HepG2 (cell line): Measurements from ENCODE around the gene LINC00237. TPM values are rescaled to one million over a fixed set of nuclear protein-coding genes. Genes with fewer than 3 reads are reported as not detected.
A peak's percentile ranks its signal among the peaks of the same experiment; 100 is the strongest.

ENCODE experiments used
- AHDC1 ChIP-seq: sonication (generic); formaldehyde crosslinking; IDR thresholded peaks from 2 replicates; pipeline ENCODE4 v1.5.1; 2020; ENCODE audit warnings: mild to moderate bottlenecking, missing genetic modification reagents, borderline replicate concordance
- FOXA1 ChIP-seq, 2 experiments: fragments of 450-650 bp in 1 of 2; sonication (generic) in 1 of 2; formaldehyde crosslinking in 1 of 2; IDR thresholded peaks; 2 replicates each; pipeline versions ENCODE4 v1.4.0 to v1.6.1; 2016 to 2020; ENCODE audit warnings: missing genetic modification reagents in 1 of 2
- FOXK1 ChIP-seq: sonication (generic); formaldehyde crosslinking; IDR thresholded peaks from 2 replicates; pipeline ENCODE4 v1.4.0; 2020; ENCODE audit warnings: low read depth, missing genetic modification reagents, borderline replicate concordance
- FOXP1 ChIP-seq, 2 experiments: fragments of 450-650 bp in 1 of 2; IDR thresholded peaks; 2 replicates each; pipeline ENCODE4 v1.6.1; 2017 to 2018; ENCODE audit warnings: antibody characterized with exemption in 1 of 2
- KDM1A ChIP-seq: IDR thresholded peaks from 2 replicates; pipeline ENCODE4 v1.6.1; 2016; ENCODE audit warnings: missing compliant biosample characterization
- MIER3 ChIP-seq: IDR thresholded peaks from 2 replicates; pipeline ENCODE4 v1.6.1; 2016; ENCODE audit warnings: missing compliant biosample characterization, borderline replicate concordance
- PPARG ChIP-seq: conservative IDR thresholded peaks from 2 replicates; pipeline ENCODE4 v1.6.1; 2016; ENCODE audit warnings: missing biosample characterization, missing genetic modification reagents
- RFXAP ChIP-seq: sonication (generic); formaldehyde crosslinking; IDR thresholded peaks from 2 replicates; pipeline ENCODE4 v1.4.0; 2020; ENCODE audit warnings: missing genetic modification reagents, borderline replicate concordance
- THAP11 ChIP-seq: IDR thresholded peaks from 2 replicates; pipeline ENCODE4 v1.6.1; 2016; ENCODE audit warnings: missing biosample characterization, missing genetic modification reagents
- ZNF24 ChIP-seq: fragments of 450-650 bp; IDR thresholded peaks from 2 replicates; pipeline ENCODE4 v1.6.1; 2017; ENCODE audit warnings: antibody characterized with exemption, mild to moderate bottlenecking
- ZNF296 ChIP-seq: sonication (generic); formaldehyde crosslinking; conservative IDR thresholded peaks from 2 replicates; pipeline ENCODE4 v1.5.0; 2020; ENCODE audit warnings: mild to moderate bottlenecking, missing genetic modification reagents
- ZNF3 ChIP-seq: IDR thresholded peaks from 2 replicates; pipeline ENCODE4 v1.7.0; 2017; ENCODE audit warnings: inconsistent platforms
- ZNF7 ChIP-seq: IDR thresholded peaks from 2 replicates; pipeline ENCODE4 v1.6.1; 2016; ENCODE audit warnings: missing biosample characterization, missing genetic modification reagents
- ZNF781 ChIP-seq: sonication (generic); formaldehyde crosslinking; IDR thresholded peaks from 2 replicates; pipeline ENCODE4 v1.5.1; 2020; ENCODE audit warnings: borderline replicate concordance, mild to moderate bottlenecking, missing genetic modification reagents; ENCODE audit errors: not compliant biosample characterization
- ZSCAN25 ChIP-seq: sonication (generic); formaldehyde crosslinking; IDR thresholded peaks from 2 replicates; pipeline ENCODE4 v1.8.0; 2022; ENCODE audit warnings: mild to moderate bottlenecking, missing genetic modification reagents
- polyA plus RNA-seq, 8 experiments: library from polyadenylated mRNA; depleted of rRNA in 3 of 8; stranded (reverse) in 7 of 8; unstranded in 1 of 8; fragments of >200 nt; fragmentation: Illumina TruSeq in 4 of 8; extraction: Trizol in 4 of 8; gene quantifications; 2 replicates each; pipeline versions ENCODE4 v1.2.1 to v1.2.3, GENCODE V29; 2011 to 2016; ENCODE audit warnings: low read depth in 4 of 8, missing spikeins in 1 of 8, mixed read lengths in 1 of 8; ENCODE audit not compliant: insufficient read depth in 1 of 8
- total RNA-seq, 5 experiments: library from RNA; depleted of rRNA; stranded (reverse); fragments of >200 nt; fragmentation: Illumina TruSeq; extraction: Trizol; gene quantifications; 2 replicates each; pipeline ENCODE4 v1.2.3, GENCODE V29; 2016; ENCODE audit warnings: low read depth in 1 of 5
- TF ChIP-seq, protein P1 (sequence below): sonication (generic); formaldehyde crosslinking; IDR thresholded peaks from 2 replicates; pipeline ENCODE4 v1.4.0; 2020; ENCODE audit warnings: missing genetic modification reagents
- TF ChIP-seq, protein P2 (sequence below), 2 experiments: sonication (generic) in 1 of 2; formaldehyde crosslinking in 1 of 2; IDR thresholded peaks; 2 replicates each; pipeline versions ENCODE4 v1.4.0 to v1.6.1; 2018 to 2020; ENCODE audit warnings: missing genetic modification reagents in 2 of 2, borderline replicate concordance in 1 of 2, low read depth in 1 of 2, mild to moderate bottlenecking in 1 of 2, missing biosample characterization in 1 of 2

Gene LINC00237
- total and polyA plus RNA-seq, 2 of the 13 experiments (the other 11 are each of a cell fraction or from before 2014, with no cell fraction given), result not detected

DNA sequence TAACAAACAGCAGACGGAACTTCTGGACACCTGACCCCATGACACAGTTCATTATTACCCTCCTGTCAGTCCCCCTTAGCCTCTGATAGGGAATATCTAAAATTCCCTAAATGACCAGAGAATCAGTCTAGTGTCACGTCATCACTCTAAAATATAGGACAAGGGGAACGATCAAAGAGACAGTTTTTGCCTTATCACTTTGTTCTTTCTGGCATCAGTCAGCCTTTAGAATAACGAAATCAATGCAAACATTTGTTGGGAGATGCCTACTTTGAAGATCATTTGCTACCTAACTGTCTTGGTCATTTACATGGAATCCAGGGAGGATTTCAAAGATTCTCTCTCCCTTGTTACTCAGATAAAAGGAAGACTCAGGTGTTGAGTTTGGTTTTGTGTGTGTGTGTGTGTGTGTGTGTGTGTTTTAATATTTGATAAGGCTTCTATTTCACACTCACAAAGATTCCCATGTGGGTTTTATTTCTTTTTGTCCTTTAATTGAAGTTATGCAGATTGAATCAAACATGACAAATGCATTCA is 28.3 kb downstream of the LINC00237 start (continued):
- TF ChIP-seq MIER3 (CRISPR knock-in tag) (peak; percentile 38; the same call in 1 of the 2 replicates), ZSCAN25 (CRISPR knock-in tag) (no peak), ZNF781 (CRISPR knock-in tag) (no peak), ZNF7 (no peak), AHDC1 (no peak; the same call in 1 of the 2 replicates), FOXK1 (CRISPR knock-in tag) (0 out of 2 replicates have a peak, but pooled peaks have one; percentile 16), FOXA1 (IDR thresholded peaks at IDR 0.05) (no peak), FOXA1 (CRISPR knock-in tag; IDR thresholded peaks at IDR 0.05) (peak; percentile 58; the same call in 1 of the 2 replicates), PPARG (CRISPR knock-in tag) (peak; percentile 98), KDM1A (0 out of 2 replicates have a peak, but pooled peaks have one; percentile 15), ZNF24 (no peak), ZNF3 (CRISPR knock-in tag) (no peak), FOXP1 (IDR thresholded peaks at IDR 0.05) (no peak), FOXP1 (CRISPR knock-in tag; IDR thresholded peaks at IDR 0.05) (peak; percentile 52; the same call in 1 of the 2 replicates), RFXAP (CRISPR knock-in tag) (no peak), THAP11 (CRISPR knock-in tag) (peak; percentile 57), ZNF296 (CRISPR knock-in tag) (no peak)
- TF ChIP-seq, protein P1, sequence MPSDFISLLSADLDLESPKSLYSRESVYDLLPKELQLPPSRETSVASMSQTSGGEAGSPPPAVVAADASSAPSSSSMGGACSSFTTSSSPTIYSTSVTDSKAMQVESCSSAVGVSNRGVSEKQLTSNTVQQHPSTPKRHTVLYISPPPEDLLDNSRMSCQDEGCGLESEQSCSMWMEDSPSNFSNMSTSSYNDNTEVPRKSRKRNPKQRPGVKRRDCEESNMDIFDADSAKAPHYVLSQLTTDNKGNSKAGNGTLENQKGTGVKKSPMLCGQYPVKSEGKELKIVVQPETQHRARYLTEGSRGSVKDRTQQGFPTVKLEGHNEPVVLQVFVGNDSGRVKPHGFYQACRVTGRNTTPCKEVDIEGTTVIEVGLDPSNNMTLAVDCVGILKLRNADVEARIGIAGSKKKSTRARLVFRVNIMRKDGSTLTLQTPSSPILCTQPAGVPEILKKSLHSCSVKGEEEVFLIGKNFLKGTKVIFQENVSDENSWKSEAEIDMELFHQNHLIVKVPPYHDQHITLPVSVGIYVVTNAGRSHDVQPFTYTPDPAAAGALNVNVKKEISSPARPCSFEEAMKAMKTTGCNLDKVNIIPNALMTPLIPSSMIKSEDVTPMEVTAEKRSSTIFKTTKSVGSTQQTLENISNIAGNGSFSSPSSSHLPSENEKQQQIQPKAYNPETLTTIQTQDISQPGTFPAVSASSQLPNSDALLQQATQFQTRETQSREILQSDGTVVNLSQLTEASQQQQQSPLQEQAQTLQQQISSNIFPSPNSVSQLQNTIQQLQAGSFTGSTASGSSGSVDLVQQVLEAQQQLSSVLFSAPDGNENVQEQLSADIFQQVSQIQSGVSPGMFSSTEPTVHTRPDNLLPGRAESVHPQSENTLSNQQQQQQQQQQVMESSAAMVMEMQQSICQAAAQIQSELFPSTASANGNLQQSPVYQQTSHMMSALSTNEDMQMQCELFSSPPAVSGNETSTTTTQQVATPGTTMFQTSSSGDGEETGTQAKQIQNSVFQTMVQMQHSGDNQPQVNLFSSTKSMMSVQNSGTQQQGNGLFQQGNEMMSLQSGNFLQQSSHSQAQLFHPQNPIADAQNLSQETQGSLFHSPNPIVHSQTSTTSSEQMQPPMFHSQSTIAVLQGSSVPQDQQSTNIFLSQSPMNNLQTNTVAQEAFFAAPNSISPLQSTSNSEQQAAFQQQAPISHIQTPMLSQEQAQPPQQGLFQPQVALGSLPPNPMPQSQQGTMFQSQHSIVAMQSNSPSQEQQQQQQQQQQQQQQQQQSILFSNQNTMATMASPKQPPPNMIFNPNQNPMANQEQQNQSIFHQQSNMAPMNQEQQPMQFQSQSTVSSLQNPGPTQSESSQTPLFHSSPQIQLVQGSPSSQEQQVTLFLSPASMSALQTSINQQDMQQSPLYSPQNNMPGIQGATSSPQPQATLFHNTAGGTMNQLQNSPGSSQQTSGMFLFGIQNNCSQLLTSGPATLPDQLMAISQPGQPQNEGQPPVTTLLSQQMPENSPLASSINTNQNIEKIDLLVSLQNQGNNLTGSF (CRISPR knock-in tag), result no peak
- TF ChIP-seq, protein P2, sequence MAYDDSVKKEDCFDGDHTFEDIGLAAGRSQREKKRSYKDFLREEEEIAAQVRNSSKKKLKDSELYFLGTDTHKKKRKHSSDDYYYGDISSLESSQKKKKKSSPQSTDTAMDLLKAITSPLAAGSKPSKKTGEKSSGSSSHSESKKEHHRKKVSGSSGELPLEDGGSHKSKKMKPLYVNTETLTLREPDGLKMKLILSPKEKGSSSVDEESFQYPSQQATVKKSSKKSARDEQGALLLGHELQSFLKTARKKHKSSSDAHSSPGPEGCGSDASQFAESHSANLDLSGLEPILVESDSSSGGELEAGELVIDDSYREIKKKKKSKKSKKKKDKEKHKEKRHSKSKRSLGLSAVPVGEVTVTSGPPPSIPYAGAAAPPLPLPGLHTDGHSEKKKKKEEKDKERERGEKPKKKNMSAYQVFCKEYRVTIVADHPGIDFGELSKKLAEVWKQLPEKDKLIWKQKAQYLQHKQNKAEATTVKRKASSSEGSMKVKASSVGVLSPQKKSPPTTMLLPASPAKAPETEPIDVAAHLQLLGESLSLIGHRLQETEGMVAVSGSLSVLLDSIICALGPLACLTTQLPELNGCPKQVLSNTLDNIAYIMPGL (CRISPR knock-in tag; IDR thresholded peaks at IDR 0.05; ENCODE audit: borderline replicate concordance in 1 of 2, low read depth in 1 of 2), result no peak; a peak in 1 of 4 replicates
